ENCODE measurements around the gene AKAP17A. TPM values are rescaled to one million over a fixed set of nuclear protein-coding genes. Genes with fewer than 3 reads are reported as not detected.

AKAP17A gene
- 24.1 to 41.2 TPM (median 39.3 TPM) in 5 replicates for total RNA-seq (2022; extraction: Qiagen RNA extraction; ENCODE audit: low read depth)

GRCh38 chrX:1591102-1591862 lies at the start of gene AKAP17A:
TSS of gene AKAP17A (plus strand) at chrX:1591604. CDS start at chrX:1593463, 1,859 bp downstream.

GRCh38 chrX:1614927-1615326 lies 23.5 kb downstream of the AKAP17A start, which contains the start of gene ASMT:
TSS of gene ASMT (plus strand) at chrX:1615059. CDS start at chrX:1615200, 141 bp downstream.

Other genes starting within 250 kb of the AKAP17A start
- 390 to 502 TPM (median 463 TPM) in 5 replicates for gene SLC25A6, start 199.5 kb upstream of the AKAP17A start, total RNA-seq (2022; extraction: Qiagen RNA extraction; ENCODE audit: low read depth)
- gene ASMTL, start 138.7 kb upstream of the AKAP17A start, total RNA-seq (2022; extraction: Qiagen RNA extraction; ENCODE audit: low read depth) = 15.4 to 20.3 TPM (median 19.0 TPM) in 5 replicates
- gene P2RY8, start 54.4 kb upstream of the AKAP17A start, total RNA-seq (2022; extraction: Qiagen RNA extraction; ENCODE audit: low read depth) = 0.04 TPM in 1 of 5 replicates, not detected in the others
- gene ASMT, start 23.5 kb downstream of the AKAP17A start, total RNA-seq (2022; extraction: Qiagen RNA extraction; ENCODE audit: low read depth) = 0.27 to 0.33 TPM (median 0.28 TPM) in 3 of 5 replicates, not detected in the others

Measured in A549 treated with ZK216348 at 1 μM for 4 hours (cell line).